T-helper 2 cell treated with Interferon-gamma antibody and Interleukin-4, amounts not matched to agents 100 ng/mL and 5 ng/mL, for 36 hours (primary cell): Measurements from ENCODE around the gene C2CD2L. TPM values are rescaled to one million over a fixed set of nuclear protein-coding genes. Genes with fewer than 3 reads are reported as not detected.
"Not testable (repeated sequence)": the region's sequence is repeated elsewhere in the genome, so short reads cannot be mapped to it uniquely, and the experiment has no call there.

Source experiments
- intact Hi-C: fragments of 100-400 bp; cut with micrococcal nuclease; formaldehyde crosslinking; loops from one replicate; pipeline ENCODE4 v1.15.1; 2023
- total RNA-seq: library from RNA; stranded (reverse); gene quantifications from 2 replicates; pipeline ENCODE4 v1.2.3, GENCODE V29; 2022

The C2CD2L gene
- total RNA-seq, 1 donor from 2014 or later = 29.9 TPM

DNA sequence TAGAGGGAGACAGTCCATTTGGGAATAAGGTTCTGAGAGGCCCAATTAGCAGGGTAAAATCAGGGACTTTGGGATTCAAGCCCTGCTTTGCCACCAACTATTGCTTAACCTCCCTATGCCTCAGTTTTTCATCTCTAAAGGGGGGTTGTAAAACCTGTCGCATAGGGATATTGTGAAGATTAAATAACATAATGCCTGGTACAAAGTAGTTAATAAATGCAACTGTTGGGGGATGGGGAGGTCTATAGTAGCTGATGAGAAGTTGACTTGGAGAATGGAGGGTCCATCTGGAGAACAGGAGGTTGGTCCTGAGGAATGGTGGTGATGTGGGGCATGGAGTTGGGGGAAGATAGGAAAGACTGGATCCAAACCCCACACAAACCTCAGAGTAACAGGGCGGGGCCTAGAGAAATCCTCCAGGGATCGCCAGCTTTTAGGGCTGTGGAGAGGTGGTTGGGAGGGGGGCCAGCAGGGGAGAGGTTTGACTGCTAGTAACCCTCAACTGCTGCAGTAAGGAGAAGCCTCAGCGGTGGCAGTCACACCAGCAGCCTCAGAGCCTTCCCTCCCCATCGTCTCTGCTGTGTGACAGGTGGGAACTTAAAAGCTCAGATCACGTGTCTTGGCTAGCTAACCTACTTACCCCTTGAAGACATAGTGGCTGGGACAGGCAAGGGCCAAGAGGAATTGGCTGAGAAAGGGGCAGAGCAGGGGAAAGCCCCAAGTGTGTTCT is 40.6 kb downstream of the C2CD2L start:
- intact Hi-C loops = no loop called here

DNA sequence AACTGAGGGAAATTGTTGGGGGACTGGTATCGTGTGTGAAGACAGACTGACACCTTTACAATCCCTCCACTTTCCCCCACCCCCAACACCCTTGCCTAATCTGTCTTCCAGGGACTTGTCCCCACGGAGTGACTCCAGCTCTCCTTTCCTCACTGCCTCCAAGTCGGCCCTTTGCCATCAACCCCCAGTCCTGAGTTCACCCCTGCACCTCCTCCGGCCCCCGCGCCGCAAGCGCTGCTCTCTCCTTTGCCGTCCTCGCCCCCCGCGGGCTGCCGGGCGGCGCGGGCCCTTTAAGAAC is 41.5 kb downstream of the C2CD2L start:
- intact Hi-C loops = no loop called here

DNA sequence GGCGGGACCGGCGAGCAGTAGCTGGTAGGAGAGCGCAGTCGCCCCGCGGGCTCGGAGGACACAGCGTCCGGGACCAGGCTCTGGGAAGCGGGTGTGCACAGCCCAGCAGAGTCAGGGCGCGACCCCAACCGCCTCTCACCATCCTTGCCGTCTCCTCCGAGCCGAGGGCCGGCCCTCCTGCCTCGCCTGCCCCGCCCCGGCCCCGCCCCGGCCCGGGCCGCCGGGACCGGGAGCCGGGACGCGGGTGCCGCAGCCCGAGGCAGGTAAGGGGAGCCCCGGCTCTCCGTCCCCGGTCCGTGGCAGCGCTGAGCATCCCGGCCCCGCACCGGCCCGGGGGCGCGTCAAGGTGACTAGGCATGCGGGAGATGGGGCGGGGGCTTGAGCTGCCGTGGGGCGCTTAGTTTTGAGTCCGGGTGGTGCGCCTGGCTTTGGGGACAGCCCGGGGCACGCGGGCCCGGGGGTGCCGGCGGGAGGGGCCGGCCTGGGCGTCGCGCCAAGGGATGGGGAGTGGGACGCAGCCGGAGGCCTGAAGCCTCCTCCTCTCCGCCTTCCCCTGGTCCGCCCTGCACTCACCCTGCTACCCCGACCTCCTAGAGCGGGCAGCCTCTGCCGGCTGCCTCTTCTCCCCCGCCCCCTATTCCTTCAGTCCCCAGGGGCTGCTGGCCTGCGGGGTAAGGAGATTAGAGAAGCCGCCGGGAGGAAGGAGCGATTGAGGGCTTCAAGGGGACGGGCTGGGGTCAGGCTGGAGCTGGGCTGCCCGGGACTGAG is 42.1 kb downstream of the C2CD2L start, which contains the start of gene ABCG4:
ABCG4 (plus strand) TSS at position 35 of the 768 bp plus-strand sequence. CDS start 914 bp downstream, outside the sequence.
- intact Hi-C loops = no loop called here

DNA sequence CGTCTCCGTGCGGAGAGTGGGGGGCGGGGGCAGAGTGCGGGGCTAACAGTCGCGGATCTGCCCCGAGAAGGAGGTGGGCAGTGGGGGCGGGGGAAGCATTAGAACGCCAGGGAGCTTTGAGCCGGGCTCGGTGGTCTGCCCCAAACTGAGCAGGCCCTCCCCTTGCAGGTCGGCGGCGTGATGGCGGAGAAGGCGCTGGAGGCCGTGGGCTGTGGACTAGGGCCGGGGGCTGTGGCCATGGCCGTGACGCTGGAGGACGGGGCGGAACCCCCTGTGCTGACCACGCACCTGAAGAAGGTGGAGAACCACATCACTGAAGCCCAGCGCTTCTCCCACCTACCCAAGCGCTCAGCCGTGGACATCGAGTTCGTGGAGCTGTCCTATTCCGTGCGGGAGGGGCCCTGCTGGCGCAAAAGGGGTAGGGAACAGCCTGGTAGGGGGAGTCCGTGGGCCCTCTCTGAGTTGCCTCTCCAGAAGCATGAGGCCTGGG is 42.7 kb downstream of the C2CD2L start:
- intact Hi-C loops = no loop called here

DNA sequence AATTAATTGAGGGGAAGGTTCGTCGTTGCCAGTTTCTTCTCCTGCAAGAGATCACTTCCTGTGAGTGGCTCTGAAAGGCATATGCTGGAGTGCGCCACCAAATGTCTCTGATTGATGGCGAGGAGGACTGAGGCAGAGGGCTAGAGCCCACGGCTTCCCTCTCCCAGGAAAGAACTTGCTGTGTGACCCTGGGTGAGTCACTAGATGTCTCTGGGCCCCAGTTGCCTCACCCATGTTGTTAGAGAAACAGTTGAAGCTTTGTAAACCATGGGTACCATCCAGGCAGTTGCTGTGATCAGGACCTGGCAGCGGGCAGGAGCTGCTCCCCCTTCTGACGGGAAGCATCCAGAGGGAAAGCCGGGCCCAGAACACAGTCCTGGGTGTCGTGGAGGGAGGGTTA is 44.9 kb downstream of the C2CD2L start:
- intact Hi-C loops = loop anchor here (1.0 kb wide), 1 partner anchor 43 kb away; no protein-coding TSS in a partner anchor

DNA sequence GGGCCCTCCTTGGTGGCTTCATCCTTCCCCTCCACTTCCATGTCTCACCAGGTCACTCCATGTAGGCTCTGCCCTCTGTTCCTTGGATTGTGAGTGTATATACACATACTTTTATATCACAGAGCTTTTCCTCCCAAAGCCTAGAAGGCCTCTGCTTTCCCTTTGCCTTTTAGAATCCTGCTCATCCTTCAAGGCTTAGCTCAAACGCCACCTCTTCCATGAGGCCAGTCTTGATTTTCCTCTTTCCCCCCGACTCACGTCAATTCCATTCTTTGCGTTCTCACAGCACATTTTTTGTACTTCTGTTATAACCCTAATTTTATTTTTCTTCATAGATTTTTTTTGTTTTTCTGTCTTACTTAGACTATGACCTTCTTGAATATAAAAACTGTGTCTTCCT is 45.5 kb downstream of the C2CD2L start:
- intact Hi-C loops = loop anchor here (1.0 kb wide), 1 partner anchor 43 kb away; no protein-coding TSS in a partner anchor

DNA sequence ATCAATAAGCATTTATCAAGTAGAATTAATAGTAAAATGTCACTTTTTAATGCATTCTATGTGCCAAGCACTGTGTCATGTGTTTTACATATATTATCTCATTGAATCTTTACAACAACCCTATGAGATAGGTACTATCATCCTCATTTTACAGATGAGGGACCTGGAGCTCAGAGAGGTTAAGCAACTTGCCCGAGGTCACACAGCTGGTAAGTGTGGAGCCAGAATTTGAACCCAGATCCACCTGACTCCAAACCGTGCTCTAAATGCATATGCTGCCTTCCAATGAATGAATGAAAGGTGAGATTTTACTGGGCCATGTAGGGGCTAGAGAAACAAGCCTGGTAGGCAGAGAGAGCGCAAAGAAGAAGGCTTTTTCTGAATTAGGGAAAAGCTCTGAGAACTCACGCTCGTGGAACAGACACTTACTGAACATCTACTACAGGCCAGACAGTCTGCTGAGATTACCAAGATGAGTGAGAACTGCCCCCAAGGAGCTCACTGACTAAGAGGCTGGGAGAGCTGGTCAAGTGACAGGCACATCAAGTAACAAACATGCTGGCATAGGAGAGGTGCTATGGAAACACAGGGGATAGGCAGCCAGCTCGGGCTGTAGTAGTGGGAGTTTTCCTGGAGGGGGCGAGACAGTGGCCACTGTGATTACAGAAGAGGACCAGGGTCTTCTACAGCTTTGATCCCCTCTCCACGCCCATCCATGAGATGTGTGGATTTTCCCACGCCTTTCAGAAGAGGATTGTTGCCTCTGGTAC is 46.1 kb downstream of the C2CD2L start:
- intact Hi-C loops = no loop called here

DNA sequence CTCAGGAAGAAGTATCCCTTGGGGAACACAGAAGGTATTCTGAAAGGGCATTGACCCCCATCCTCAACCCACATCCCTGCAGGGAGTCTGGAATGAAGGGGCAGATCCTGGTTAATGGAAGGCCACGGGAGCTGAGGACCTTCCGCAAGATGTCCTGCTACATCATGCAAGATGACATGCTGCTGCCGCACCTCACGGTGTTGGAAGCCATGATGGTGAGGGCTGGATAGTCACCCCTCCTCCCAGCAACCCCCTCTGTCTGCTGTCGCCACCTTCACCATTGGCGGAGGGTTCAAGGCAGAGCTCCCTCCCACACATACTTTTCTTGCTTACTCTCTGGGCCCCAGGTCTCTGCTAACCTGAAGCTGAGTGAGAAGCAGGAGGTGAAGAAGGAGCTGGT is 47.0 kb downstream of the C2CD2L start:
- intact Hi-C loops = no loop called here

DNA sequence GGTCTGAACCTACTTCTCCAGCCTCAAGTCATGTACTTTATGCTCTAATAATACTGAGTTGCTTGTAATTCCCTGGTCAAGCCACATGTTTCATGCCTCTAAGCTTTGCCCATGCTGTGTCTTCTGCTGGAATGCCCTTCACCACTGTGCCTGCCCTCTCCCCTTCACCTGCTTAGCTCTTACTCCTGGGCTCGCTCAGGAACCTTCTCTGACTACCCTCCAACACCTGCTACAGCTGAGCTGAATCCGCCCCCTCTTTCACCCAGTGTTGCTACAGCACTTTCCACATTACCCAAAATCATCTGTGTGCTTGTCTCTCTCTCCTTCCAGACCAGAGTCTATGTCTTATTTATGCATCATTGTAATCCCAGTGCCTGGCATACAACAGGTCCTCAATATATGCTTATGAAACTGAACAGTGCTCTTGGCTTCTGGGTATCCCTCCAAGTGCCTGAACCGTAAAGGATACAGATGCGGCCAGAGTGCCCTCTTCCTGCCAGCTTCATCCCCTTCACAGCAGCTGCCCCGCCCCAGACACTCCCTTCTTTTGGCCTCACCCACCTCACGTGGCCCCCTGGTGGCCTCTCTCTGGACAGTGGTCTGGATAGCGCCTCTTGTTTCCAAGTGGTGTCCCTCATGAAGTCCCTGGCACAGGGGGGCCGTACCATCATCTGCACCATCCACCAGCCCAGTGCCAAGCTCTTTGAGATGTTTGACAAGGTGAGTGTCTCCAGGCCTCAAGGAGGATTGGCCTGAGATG is 48.8 kb downstream of the C2CD2L start:
- intact Hi-C loops = no loop called here

DNA sequence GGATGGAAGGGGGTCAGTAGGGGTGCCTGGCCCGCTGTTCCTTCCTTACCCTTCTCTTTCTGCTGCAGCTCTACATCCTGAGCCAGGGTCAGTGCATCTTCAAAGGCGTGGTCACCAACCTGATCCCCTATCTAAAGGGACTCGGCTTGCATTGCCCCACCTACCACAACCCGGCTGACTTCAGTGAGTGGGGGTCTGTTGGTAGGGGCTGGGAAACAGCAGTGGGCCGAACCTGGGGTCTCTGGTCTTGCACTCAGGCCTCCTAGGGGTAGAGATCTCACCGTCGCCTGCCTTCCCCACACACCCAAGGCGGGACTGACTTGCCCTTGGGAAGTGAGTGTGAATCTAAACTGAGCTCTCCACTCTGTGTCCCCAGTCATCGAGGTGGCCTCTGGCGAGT is 49.4 kb downstream of the C2CD2L start:
- intact Hi-C loops = no loop called here

DNA sequence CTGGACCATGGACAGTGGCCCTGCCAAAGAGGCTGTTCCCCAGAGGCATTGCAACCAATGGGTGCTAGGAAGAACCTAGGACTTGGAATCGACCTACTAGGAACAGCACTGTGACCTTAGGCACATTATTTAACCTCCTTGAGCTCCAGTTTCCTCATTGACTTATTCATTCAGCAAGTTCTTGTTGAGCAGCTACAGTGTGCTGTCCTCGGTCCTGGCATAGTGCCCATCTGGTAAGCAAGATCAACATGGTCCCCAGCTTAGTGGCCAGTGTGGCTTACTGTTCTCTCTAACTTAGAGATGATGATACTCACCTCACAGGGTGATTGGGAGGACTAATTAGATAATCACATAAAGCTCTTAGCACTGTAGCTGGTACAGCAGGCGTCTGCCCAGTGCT is 49.9 kb downstream of the C2CD2L start:
- intact Hi-C loops = no loop called here

DNA sequence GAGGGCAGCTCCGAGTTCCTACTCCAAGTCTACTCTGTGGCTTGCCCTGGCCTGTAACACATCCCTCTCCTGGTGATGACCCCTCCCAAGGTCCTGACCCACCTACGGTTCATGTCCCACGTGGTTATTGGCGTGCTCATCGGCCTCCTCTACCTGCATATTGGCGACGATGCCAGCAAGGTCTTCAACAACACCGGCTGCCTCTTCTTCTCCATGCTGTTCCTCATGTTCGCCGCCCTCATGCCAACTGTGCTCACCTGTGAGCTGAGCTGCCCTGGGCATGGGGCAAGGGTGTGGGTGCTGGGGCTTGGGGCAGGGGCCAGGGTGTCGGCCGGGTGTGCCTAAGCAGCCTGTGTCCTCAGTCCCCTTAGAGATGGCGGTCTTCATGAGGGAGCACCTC is 51.3 kb downstream of the C2CD2L start:
- intact Hi-C loops = no loop called here

DNA sequence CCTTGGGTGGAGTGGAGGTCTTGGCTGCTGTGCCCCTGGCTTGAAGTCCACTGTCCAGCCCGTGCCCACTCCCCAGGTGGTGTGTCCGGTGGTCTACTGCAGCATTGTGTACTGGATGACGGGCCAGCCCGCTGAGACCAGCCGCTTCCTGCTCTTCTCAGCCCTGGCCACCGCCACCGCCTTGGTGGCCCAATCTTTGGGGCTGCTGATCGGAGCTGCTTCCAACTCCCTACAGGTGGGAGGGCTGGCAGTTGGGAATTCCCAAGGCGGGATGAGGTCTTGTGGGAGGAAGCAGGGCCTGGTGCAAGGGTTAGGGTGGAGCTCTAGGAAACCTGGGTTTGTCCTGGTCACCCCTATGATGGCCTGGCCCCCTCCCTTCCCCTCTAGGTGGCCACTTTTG is 53.0 kb downstream of the C2CD2L start:
- intact Hi-C loops = no loop called here

DNA sequence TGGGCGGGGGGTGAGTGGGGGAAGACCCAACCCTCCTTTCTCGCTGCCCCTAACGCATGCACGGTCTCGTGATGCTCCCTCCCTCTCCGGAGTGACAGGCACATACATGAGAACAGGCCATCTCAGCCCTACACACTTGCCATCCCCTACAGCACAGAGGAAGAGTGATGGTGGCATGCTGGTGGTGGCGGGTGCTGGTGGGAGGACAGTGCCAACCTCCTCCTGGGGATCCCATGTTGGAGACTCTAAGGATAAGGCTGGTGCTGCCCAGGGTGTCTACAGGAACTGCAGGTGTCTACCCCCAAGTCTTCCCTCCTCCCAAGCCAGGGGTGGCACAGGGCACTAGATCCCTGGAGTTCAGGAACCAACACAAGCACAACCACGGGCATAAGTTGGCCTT is 54.7 kb downstream of the C2CD2L start:
- intact Hi-C loops = no loop called here

DNA sequence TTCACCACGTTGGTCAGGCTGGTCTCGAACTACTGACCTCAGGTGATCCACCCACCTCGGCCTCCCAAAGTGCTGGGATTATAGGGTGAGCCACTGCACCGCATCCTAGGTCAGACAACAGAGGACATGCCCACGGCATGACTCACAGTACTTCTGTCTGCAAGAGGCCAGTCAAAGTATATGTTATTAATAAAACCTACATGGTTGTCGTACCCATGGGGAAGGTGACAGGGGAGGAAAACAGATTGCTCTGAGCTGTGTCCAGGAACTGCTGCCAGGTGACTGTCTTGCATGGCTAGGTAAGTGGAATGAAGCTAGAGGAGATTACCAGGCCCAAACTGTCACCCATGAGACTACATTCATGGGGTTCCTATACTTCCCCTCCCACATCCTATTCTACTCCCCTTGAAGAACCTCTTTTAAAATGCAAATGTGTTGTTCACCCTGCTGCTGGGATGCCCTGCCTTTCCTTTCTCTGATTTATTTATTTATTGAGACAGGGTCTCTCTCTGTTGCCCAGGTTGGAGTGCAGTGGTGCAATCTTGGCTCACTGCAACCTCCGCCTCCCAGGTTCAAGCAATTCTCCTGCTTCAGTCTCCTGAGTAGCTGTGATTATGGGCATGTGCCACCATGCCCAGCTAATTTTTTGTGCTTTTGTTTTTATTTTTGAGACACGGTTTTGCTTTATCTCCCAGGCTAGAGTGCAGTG is 59.4 kb downstream of the C2CD2L start:
- intact Hi-C loops = no loop called here

DNA sequence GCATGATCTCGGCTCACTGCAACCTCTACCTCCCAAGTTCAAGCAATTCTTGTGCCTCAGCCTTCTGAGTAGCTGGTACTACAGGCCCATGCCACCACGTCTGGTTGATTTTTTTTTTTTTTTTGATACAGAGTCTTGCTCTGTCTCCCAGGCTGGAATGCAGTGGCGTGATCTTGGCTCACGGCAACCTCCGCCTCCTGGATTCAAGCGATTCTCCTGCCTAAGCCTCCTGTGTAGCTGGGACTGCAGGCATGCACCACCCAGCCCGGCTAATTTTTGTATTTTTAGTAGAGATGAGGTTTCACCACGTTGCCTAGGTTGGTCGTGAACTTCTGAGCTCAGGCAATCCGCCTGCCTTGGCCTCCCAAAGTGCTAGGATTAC is 59.9 kb downstream of the C2CD2L start:
- intact Hi-C loops = not testable (repeated sequence)

DNA sequence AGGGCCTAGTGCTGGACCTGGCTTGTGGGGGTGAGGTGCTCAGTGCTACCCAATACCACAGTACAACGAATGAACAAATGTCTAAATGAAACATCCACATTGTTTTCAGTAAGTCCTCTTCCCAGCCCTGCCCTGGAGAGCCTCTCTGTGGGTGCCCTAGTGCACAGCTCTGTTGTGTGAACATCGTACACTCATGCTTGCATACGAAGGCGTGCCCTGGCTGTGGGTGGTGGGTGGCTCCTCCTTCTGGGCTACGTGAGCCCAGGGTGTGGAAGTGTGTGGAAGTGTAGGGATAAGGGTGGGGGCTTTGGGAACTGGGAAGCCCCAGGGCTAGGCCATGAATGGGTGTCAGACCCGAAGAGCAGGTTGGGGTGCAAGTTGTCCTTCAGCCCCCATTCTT is 60.8 kb downstream of the C2CD2L start:
- intact Hi-C loops = loop anchor here (1.0 to 2.0 kb wide), 3 partner anchors 29 to 155 kb away; no protein-coding TSS in a partner anchor
